Stomach (tissue), 9 donors: Measurements from ENCODE around the gene TXLNB. TPM values are rescaled to one million over a fixed set of nuclear protein-coding genes. Genes with fewer than 3 reads are reported as not detected.
A peak's percentile ranks its signal among the peaks of the same experiment; 100 is the strongest.

Experiments used
- DNase-seq, 2 donors: peaks; one replicate each; pipeline versions ENCODE4 v3.0.0 to v3.0.0-alpha.2; 2013 to 2019
- H3K27ac ChIP-seq, 5 donors: fragments of 200-600 bp in 4 of 5; sonication (generic) in 4 of 5; one replicate each; pipeline ENCODE4 v1.5.1; 2013 to 2019; ENCODE audit warnings: mild to moderate bottlenecking in 1 of 5, moderate library complexity in 1 of 5
- H3K27me3 ChIP-seq, 3 donors: fragments of 200-600 bp; sonication (generic); one replicate each; pipeline ENCODE4 v1.5.1; 2017 to 2019; ENCODE audit warnings: mixed run types in 1 of 3
- H3K36me3 ChIP-seq, 4 donors: fragments of 200-600 bp; sonication (generic); 1 replicate in 3 of 4; 2 replicates in 1 of 4; pipeline ENCODE4 v1.5.1; 2016 to 2019
- H3K4me1 ChIP-seq, 4 donors: fragments of 200-600 bp; sonication (generic); one replicate each; pipeline ENCODE4 v1.5.1; 2016 to 2019
- H3K4me3 ChIP-seq, 4 donors: fragments of 200-600 bp; sonication (generic) in 3 of 4; one replicate each; pipeline ENCODE4 v1.5.1; 2016 to 2019; ENCODE audit warnings: mild to moderate bottlenecking in 1 of 4
- H3K9me3 ChIP-seq, 4 donors: fragments of 200-600 bp; sonication (generic); one replicate each; pipeline ENCODE4 v1.5.1; 2016 to 2019
- CTCF ChIP-seq, 7 experiments: fragments of 450-650 bp in 4 of 7; fragments of 200-600 bp in 3 of 7; sonication (generic) in 3 of 7; IDR thresholded peaks; one replicate each; pipeline ENCODE4 v1.5.1; 2016 to 2019; ENCODE audit warnings: antibody characterized with exemption in 7 of 7, control low read depth in 2 of 7, mild to moderate bottlenecking in 1 of 7
- EP300 ChIP-seq: sonication (generic); formaldehyde crosslinking; IDR thresholded peaks from one replicate; pipeline ENCODE4 v1.6.1; 2017; ENCODE audit warnings: antibody characterized with exemption
- POLR2A ChIP-seq, 4 donors: fragments of 450-650 bp; IDR thresholded peaks; one replicate each; pipeline ENCODE4 v1.6.1; 2016; ENCODE audit warnings: antibody characterized with exemption in 4 of 4, control low read depth in 2 of 4, mild to moderate bottlenecking in 1 of 4, moderate library complexity in 1 of 4
- POLR2AphosphoS5 ChIP-seq, 3 donors: sonication (generic); formaldehyde crosslinking; IDR thresholded peaks; one replicate each; pipeline ENCODE4 v1.6.1; 2016; ENCODE audit warnings: antibody characterized with exemption in 3 of 3
- WGBS, 5 donors: extraction: QIAGEN DNeasy Blood & Tissue Kit in 3 of 5; methylation state at CpG; one replicate each; pipeline versions ENCODE4 v1.1.5 to v1.1.7; 2013 to 2018; 5-methylcytosine and 5-hydroxymethylcytosine counted together
- intact Hi-C: fragments of 100-400 bp; cut with DNase I; formaldehyde crosslinking; loops from one replicate; pipeline ENCODE4 v1.15.1; 2023; ENCODE audit warnings: low total_unique reads
- polyA plus RNA-seq, 3 donors: library from polyadenylated mRNA; stranded (reverse); fragments of 200-250 nt; gene quantifications; one replicate each; pipeline ENCODE4 v1.2.3, GENCODE V29; 2013
- total RNA-seq, 5 donors: library from RNA; depleted of rRNA; stranded (reverse); fragments of >200 nt; gene quantifications; one replicate each; pipeline versions ENCODE4 v1.1.0 to v1.2.3, GENCODE V29; 2014 to 2016
- donor health status: healthy with polysubstance abuse.
- donor health status: Bipolar disorder and iron deficiency.
- donor health status: healthy.

The TXLNB gene
- total and polyA plus RNA-seq, 8 donors, result 0.15 to 1.5 (median 0.61) TPM; not detected in 3

- TF ChIP-seq POLR2AphosphoS5 (IDR thresholded peaks at IDR 0.05), result no peak
- intact Hi-C loops, result no loop called here
- Histone ChIP-seq H3K36me3 (no peaks in the 10 kb centered on the region), H3K9me3 (no peaks in the 10 kb centered on the region), H3K27me3 (no peaks in the 10 kb centered on the region), H3K4me3 (no peak overlapping the region), H3K4me1 (no peaks in the 10 kb centered on the region), H3K27ac (peak overlapping the region in 2 of 5 donors; percentile 37 to 38)
- DNase-seq, result no peak
- WGBS, 5 donors, result 30 to 66% (median 48%) methylated on average over 1 of the region's 1 CpG
Measured at GRCh38 chr6:139277587-139277986, 14.2 kb downstream of the TXLNB start.

- intact Hi-C loops, result no loop called here
- Histone ChIP-seq H3K9me3 (no peaks in the 10 kb centered on the region), H3K4me3 (no peak overlapping the region), H3K36me3 (no peaks in the 10 kb centered on the region), H3K27me3 (no peaks in the 10 kb centered on the region), H3K27ac (peak overlapping the region in 2 of 5 donors; percentile 37 to 38), H3K4me1 (no peaks in the 10 kb centered on the region)
- DNase-seq, result no peak
- WGBS, 5 donors, result 67 to 82% (median 81%) methylated on average over 7 of the region's 7 CpGs
- no peak for TF ChIP-seq POLR2AphosphoS5 (IDR thresholded peaks at IDR 0.05)
- no peak for TF ChIP-seq EP300
- no peak for TF ChIP-seq CTCF (IDR thresholded peaks at IDR 0.05)
- no peak for TF ChIP-seq POLR2A (IDR thresholded peaks at IDR 0.05)
Measured at GRCh38 chr6:139277161-139277560, 14.6 kb downstream of the TXLNB start.

- WGBS, 5 donors, result 69 to 81% (median 75%) methylated on average over 4 of the region's 4 CpGs
- Histone ChIP-seq H3K4me3 (no peak overlapping the region), H3K27me3 (no peaks in the 10 kb centered on the region), H3K36me3 (no peaks in the 10 kb centered on the region), H3K9me3 (no peaks in the 10 kb centered on the region), H3K4me1 (no peaks in the 10 kb centered on the region), H3K27ac (no peak overlapping the region)
- intact Hi-C loops, result no loop called here
- TF ChIP-seq POLR2AphosphoS5 (IDR thresholded peaks at IDR 0.05) (no peak), CTCF (IDR thresholded peaks at IDR 0.05) (no peak), POLR2A (IDR thresholded peaks at IDR 0.05) (no peak), EP300 (no peak)
- no peak for DNase-seq
Measured at GRCh38 chr6:139275279-139276055, 16.3 kb downstream of the TXLNB start.

- H3K27me3 ChIP-seq, result no peaks in the 10 kb centered on the region
- intact Hi-C loops, result no loop called here
- H3K4me1 ChIP-seq, result no peaks in the 10 kb centered on the region
- no peaks in the 10 kb centered on the region for H3K36me3 ChIP-seq
- TF ChIP-seq POLR2AphosphoS5 (IDR thresholded peaks at IDR 0.05), result no peak
- no peak for TF ChIP-seq POLR2A (IDR thresholded peaks at IDR 0.05)
- no peak for TF ChIP-seq CTCF (IDR thresholded peaks at IDR 0.05)
- TF ChIP-seq EP300, result no peak
- no peak overlapping the region for H3K4me3 ChIP-seq
- no peaks in the 10 kb centered on the region for H3K9me3 ChIP-seq
- DNase-seq, result peak in 1 of 2 donors; percentile 46
- WGBS, 5 donors, result 45 to 65% (median 60%) methylated on average over 6 of the region's 6 CpGs
- peak overlapping the region in 1 of 5 donors; percentile 30 for H3K27ac ChIP-seq
Measured at GRCh38 chr6:139271056-139271455, 20.7 kb downstream of the TXLNB start.

DNA sequence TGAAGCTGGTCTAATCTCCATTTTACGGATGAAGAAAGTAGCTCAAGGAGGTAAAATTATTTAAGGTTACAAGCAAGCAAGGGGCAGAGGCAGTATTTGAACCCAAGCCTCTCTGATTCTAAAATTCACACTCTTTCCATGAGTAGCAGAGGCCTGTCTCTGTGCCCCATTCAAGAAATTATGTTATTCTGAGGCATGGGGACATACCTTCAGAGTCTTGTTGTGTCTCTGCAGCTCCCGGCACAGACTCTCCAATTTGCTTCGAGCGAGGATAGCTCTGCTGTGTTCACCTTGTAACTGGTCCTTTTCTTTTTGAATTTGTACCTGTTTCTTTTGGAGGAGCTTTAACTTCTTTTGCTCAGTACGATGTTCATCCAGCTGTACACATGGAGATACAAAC, 21.5 kb downstream of the TXLNB start:
- no peak for DNase-seq
- peak overlapping the region in 1 of 5 donors; percentile 30 for H3K27ac ChIP-seq
- no peaks in the 10 kb centered on the region for H3K27me3 ChIP-seq
- TF ChIP-seq CTCF (IDR thresholded peaks at IDR 0.05), result no peak
- TF ChIP-seq POLR2AphosphoS5 (IDR thresholded peaks at IDR 0.05), result no peak
- no peak for TF ChIP-seq POLR2A (IDR thresholded peaks at IDR 0.05)
- no peak for TF ChIP-seq EP300
- no peaks in the 10 kb centered on the region for H3K36me3 ChIP-seq
- H3K4me3 ChIP-seq, result no peak overlapping the region
- no peaks in the 10 kb centered on the region for H3K9me3 ChIP-seq
- H3K4me1 ChIP-seq, result no peaks in the 10 kb centered on the region
- intact Hi-C loops, result no loop called here
- WGBS, 5 donors, result 92 to 97% (median 96%) methylated on average over 5 of the region's 5 CpGs
